ENCODE results near the gene SURF4. TPM values are rescaled to one million over a fixed set of nuclear protein-coding genes. Genes with fewer than 3 reads are reported as not detected.

SURF4 gene
- 405 and 413 TPM in 2 replicates for total RNA-seq

GRCh38 chr9:133375724-133376654 lies at the start of gene SURF4, which contains the start of gene STKLD1:
Gene SURF4 (minus strand): TSS chr9:133376060. CDS start chr9:133375969, 91 bp downstream.
Gene STKLD1 (plus strand): TSS chr9:133376366. CDS start chr9:133376474, 108 bp downstream.

GRCh38 chr9:133421615-133422542 lies 46.0 kb upstream of the SURF4 start, which contains the start of gene ADAMTS13:
Gene ADAMTS13 (plus strand): TSS chr9:133422367. CDS start chr9:133422444, 77 bp downstream.

DNA sequence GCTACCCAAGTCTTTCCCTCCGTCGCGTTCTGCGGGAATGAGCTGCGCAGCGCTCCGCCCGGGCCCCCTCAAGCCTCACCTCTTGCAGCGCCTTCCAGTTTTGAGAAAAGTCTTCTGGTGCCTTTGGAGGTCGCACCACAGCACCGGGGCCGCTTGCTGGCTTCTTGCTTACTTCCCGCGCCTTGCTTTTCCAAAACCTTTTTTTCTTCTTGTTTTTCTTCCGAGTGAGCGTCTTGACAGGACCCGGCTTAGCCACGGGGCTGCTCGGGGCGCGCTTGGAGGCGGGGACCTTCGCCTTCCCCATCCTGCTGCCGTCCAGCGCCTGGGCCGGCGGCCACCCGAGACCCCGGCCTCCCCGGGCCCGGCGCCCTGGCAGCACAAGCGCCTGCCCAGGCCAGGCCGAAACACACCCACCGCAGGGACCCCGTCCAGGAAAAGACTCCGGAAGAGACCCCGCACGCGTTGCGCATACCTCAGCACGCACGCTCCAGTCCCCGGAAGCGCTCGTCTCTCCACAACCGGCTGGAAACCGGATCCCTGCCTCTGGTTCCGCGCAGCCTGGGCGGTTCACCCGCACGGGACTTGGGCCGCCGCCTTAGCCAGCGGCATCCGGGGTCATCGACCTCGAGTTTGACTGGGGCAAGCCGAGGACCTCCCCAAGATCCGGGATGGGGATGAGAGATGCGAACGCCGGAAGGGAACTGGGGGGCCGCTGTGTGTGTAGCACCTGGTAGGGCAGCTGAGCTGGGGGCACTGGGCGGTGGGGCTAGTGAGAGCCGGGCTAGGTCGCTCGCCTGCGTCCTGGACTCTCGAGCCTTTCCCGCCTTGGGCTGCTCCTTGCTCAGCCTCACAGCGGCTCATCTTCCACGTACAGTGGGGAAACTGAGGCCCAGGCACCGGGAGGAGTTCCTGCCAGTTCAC lies 41.9 kb upstream of the SURF4 start, which contains the start of gene REXO4:
Gene REXO4 (minus strand): TSS at position 470 of the 921 bp plus-strand sequence. CDS start 166 bp downstream, at position 304.

DNA sequence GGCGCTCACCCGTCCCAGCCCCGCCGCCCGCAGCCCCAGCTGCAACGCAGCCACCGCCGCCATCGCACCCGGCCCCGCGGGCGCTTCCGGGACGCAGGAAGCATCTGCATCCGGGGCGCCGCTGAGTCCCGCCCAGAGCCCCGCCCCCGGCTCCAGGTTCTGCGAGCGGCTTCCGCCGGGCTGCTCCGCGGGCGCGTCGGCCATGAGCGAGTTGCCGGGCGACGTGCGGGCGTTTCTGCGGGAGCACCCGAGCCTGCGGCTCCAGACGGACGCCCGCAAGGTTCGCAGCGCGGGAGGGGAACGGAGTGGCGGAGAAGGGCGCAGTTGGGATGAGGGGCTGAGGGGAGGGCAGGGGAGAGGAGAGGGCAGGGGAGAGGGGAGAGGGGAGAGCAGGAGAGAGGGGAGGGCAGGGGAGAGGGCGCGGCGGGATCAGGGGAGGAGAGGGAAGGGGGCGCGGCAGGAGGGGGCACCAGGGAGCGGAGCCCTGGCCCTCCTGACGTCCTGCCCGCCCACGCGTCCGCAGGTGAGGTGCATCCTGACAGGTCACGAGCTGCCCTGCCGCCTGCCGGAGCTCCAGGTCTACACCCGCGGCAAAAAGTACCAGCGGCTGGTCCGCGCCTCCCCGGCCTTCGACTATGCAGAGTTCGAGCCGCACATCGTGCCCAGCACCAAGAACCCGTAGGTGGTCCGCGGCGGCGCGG lies 19.3 kb downstream of the SURF4 start, which contains the start of the genes SURF1 and SURF2:
Gene SURF1 (minus strand): TSS at position 97 of the 701 bp plus-strand sequence. CDS start 34 bp downstream, at position 63.
Gene SURF2 (plus strand): TSS at position 160 of the 701 bp plus-strand sequence. CDS start 43 bp downstream, at position 203.

DNA sequence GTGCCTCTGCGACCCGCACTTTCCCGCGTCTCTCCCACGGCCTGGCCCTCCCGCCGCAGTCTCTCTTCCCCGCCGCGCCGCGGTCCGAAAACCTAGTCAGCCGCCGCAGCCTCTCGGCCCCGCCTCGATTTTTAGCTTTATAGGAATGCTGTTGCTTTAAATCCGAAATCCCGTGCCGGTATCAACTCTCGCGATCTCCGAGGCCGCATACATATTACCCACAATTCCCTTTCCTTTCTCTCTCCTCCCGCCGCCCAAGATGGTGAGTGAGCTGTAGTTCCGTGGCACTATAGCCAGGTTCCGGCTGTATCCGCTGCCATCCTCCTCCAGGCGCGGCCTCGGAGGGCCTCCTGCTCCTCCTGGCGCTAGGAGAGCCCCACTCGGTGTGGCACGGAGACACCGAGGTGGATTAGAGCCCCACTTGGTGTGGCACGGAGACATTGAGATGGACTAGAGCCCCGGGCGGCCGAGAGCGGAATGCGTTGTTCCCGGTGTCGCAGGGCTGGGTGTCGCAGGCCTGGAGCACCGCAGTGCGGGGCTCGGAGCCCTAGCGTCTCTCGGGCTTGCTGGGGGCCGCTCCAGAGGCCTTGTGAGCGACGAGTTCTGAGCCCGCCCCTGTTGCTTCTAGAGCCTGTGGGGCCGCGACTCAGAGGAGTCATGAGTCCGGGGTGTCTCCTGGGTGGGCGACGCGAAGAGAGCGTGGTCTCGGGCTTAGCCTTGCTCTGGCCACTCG lies 27.7 kb downstream of the SURF4 start, which contains the start of the genes MED22 and RPL7A:
Gene MED22 (minus strand): TSS at position 147 of the 733 bp plus-strand sequence. CDS start 1,469 bp downstream, outside the sequence.
Gene RPL7A (plus strand): TSS at position 234 of the 733 bp plus-strand sequence. CDS start 26 bp downstream, at position 260.

DNA sequence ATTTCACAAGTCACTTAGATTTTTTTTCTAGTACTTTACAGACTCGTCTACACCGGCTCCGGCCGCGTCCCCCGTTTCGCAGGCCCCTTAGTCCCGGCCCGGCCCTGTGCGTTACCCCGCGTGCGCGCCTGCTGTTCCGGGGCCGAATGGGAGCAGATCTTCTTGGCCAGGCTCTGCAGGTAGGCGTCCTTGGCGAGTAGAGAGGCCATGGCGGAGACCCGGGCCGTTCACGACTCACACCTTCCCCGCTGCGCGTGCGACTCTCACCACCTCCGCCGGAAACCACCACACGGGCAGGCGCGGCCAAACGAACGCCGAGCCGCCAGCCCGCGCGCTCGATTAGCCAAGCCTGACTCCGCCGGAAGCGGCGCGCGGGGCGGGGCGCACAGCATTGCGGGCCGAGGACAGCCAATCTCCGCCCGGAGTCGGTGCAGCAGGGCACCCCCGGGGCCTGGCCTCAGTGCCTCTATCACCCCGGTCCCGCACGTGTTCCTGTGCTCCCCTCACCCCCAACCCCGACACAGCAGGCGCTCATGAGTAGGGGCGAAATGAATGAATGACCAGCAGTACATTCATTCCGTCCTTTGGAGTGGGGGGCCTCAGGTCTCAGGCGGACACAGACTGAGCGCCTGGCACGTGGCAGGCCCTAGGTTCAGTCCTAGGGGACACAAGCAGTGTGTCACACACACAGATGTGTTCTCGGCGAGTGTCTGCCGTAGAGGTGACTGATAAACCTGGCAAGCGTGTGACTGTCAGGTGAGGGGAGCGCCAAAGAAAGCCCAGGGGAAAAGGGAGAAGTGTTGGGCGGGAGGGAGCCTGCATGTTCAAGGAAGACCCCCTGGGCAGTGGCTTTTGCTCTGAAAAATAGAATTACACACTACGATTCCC lies 39.7 kb downstream of the SURF4 start, which contains the start of gene SURF6:
Gene SURF6 (minus strand): TSS at position 265 of the 888 bp plus-strand sequence. CDS start 56 bp downstream, at position 209.

Small RNA genes lying within 50 kb of the gene (small RNA-seq; reads per million reads assigned to genes)
- gene RF00019 (not detected), gene SNORD24 (not detected), gene SNORD36A (not detected), gene SNORD36B (not detected), gene SNORD36C (not detected)

Other genes with a start within 250 kb of the SURF4 start
- gene GBGT1, start 212.1 kb downstream of the SURF4 start, total RNA-seq = 7.4 and 9.5 TPM in 2 replicates
- not detected in 2 replicates for gene OBP2B, start 166.8 kb downstream of the SURF4 start, total RNA-seq
- gene ABO, start 100.9 kb downstream of the SURF4 start, total RNA-seq = not detected in 2 replicates
- gene SURF6, start 39.9 kb downstream of the SURF4 start, total RNA-seq = 8.1 and 9.4 TPM in 2 replicates
- 14.3 and 15.9 TPM in 2 replicates for gene MED22, start 27.9 kb downstream of the SURF4 start, total RNA-seq
- gene RPL7A, start 27.8 kb downstream of the SURF4 start, total RNA-seq = 1,759 and 2,034 TPM in 2 replicates
- 25.6 and 28.0 TPM in 2 replicates for gene SURF1, start 19.6 kb downstream of the SURF4 start, total RNA-seq
- 6.9 and 7.8 TPM in 2 replicates for gene SURF2, start 19.5 kb downstream of the SURF4 start, total RNA-seq
- gene STKLD1, start 306 bp upstream of the SURF4 start, total RNA-seq = 0.32 and 1.3 TPM in 2 replicates
- gene REXO4, start 42.0 kb upstream of the SURF4 start, total RNA-seq = 12.7 and 12.9 TPM in 2 replicates
- gene ADAMTS13, start 46.3 kb upstream of the SURF4 start, total RNA-seq = 0.91 and 1.3 TPM in 2 replicates
- 6.6 and 7.3 TPM in 2 replicates for gene CACFD1, start 83.9 kb upstream of the SURF4 start, total RNA-seq
- gene SLC2A6, start 103.0 kb upstream of the SURF4 start, total RNA-seq = 8.3 and 8.9 TPM in 2 replicates
- gene MYMK, start 148.9 kb upstream of the SURF4 start, total RNA-seq = not detected in 2 replicates
- gene ADAMTSL2, start 158.6 kb upstream of the SURF4 start, total RNA-seq = 0.11 and 0.26 TPM in 2 replicates
- gene FAM163B, start 233.3 kb upstream of the SURF4 start, total RNA-seq = not detected in 2 replicates

All from articular chondrocyte of knee joint (primary cell).